Vagina (tissue), 2 donors: Measurements from ENCODE around the gene CACNA1S. TPM values are rescaled to one million over a fixed set of nuclear protein-coding genes. Genes with fewer than 3 reads are reported as not detected.

Experiments
- DNase-seq, 2 donors: peaks; one replicate each; pipeline ENCODE4 v3.0.0-alpha.2; 2017; ENCODE audit errors: extremely low spot score in 2 of 2
- H3K27ac ChIP-seq: fragments of 200-600 bp; sonication (generic); one replicate; pipeline ENCODE4 v1.5.1; 2019
- H3K27me3 ChIP-seq: fragments of 200-600 bp; sonication (generic); one replicate; pipeline ENCODE4 v1.5.1; 2019
- H3K36me3 ChIP-seq, 2 donors: fragments of 200-600 bp; sonication (generic); one replicate each; pipeline ENCODE4 v1.5.1; 2017 to 2019
- H3K4me1 ChIP-seq: fragments of 200-600 bp; sonication (generic); one replicate; pipeline ENCODE4 v1.5.1; 2019
- H3K4me3 ChIP-seq, 2 donors: fragments of 200-600 bp; sonication (generic); 1 replicate in 1 of 2; 2 replicates in 1 of 2; pipeline ENCODE4 v1.5.1; 2016 to 2019
- H3K9me3 ChIP-seq: fragments of 200-600 bp; sonication (generic); one replicate; pipeline ENCODE4 v1.5.1; 2019
- POLR2A ChIP-seq, 2 donors: fragments of 450-650 bp; IDR thresholded peaks; one replicate each; pipeline ENCODE4 v1.6.1; 2017; ENCODE audit warnings: antibody characterized with exemption in 2 of 2, mild to moderate bottlenecking in 2 of 2, moderate library complexity in 2 of 2
- POLR2AphosphoS5 ChIP-seq, 2 donors: sonication (generic); formaldehyde crosslinking; IDR thresholded peaks; one replicate each; pipeline ENCODE4 v1.9.0; 2017; ENCODE audit warnings: antibody characterized with exemption in 2 of 2, mild to moderate bottlenecking in 2 of 2, low read depth in 1 of 2; ENCODE audit not compliant: insufficient read depth in 1 of 2
- intact Hi-C: fragments of 100-400 bp; cut with DNase I; formaldehyde crosslinking; loops from one replicate; pipeline ENCODE4 v1.15.1; 2023
- total RNA-seq: library from RNA; depleted of rRNA; stranded (reverse); fragments of >200 nt; gene quantifications from one replicate; pipeline ENCODE4 v1.2.3, GENCODE V29; 2016
- TF ChIP-seq, protein P1 (sequence below), 3 experiments: fragments of 450-650 bp in 2 of 3; fragments of 200-600 bp in 1 of 3; sonication (generic) in 1 of 3; IDR thresholded peaks; one replicate each; pipeline ENCODE4 v1.5.1; 2017 to 2019; ENCODE audit warnings: antibody characterized with exemption in 3 of 3, mild to moderate bottlenecking in 2 of 3, moderate library complexity in 2 of 3

The CACNA1S gene
- total RNA-seq, 1 donor from 2014 or later, result not detected

DNA sequence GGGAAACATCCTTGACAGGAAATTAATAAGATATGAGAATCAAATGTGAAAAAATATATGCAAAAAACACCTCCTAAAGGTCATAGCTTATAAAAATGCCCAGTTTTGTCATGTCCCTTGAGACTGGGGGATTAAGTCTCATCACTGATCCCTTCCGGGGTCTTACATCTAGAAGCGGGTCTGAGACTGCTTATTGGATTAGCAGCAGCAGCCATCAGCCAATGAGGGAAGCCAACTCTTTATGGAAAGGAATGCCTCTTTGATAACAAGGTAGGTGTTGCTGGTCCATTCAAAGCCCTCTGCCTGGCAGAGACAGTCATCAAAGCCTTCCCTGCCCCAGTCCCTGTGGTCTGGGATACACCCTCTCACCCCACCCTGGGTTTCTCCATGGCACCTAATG lies 3.9 kb upstream of the CACNA1S start:
- Histone ChIP-seq H3K27ac (no peak overlapping the region), H3K27me3 (no peaks in the 10 kb centered on the region), H3K4me3 (no peak overlapping the region), H3K4me1 (peaks cover 8% of the 10 kb centered on the region), H3K9me3 (no peaks in the 10 kb centered on the region), H3K36me3 (no peaks in the 10 kb centered on the region)
- intact Hi-C loops, result no loop called here
- DNase-seq, result no peak
- TF ChIP-seq POLR2AphosphoS5 (IDR thresholded peaks at IDR 0.05; ENCODE audit: insufficient read depth in 1 of 2, low read depth in 1 of 2) (no peak), POLR2A (IDR thresholded peaks at IDR 0.05) (no peak)
- TF ChIP-seq, protein P1, sequence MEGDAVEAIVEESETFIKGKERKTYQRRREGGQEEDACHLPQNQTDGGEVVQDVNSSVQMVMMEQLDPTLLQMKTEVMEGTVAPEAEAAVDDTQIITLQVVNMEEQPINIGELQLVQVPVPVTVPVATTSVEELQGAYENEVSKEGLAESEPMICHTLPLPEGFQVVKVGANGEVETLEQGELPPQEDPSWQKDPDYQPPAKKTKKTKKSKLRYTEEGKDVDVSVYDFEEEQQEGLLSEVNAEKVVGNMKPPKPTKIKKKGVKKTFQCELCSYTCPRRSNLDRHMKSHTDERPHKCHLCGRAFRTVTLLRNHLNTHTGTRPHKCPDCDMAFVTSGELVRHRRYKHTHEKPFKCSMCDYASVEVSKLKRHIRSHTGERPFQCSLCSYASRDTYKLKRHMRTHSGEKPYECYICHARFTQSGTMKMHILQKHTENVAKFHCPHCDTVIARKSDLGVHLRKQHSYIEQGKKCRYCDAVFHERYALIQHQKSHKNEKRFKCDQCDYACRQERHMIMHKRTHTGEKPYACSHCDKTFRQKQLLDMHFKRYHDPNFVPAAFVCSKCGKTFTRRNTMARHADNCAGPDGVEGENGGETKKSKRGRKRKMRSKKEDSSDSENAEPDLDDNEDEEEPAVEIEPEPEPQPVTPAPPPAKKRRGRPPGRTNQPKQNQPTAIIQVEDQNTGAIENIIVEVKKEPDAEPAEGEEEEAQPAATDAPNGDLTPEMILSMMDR (IDR thresholded peaks at IDR 0.05), result no peak

DNA sequence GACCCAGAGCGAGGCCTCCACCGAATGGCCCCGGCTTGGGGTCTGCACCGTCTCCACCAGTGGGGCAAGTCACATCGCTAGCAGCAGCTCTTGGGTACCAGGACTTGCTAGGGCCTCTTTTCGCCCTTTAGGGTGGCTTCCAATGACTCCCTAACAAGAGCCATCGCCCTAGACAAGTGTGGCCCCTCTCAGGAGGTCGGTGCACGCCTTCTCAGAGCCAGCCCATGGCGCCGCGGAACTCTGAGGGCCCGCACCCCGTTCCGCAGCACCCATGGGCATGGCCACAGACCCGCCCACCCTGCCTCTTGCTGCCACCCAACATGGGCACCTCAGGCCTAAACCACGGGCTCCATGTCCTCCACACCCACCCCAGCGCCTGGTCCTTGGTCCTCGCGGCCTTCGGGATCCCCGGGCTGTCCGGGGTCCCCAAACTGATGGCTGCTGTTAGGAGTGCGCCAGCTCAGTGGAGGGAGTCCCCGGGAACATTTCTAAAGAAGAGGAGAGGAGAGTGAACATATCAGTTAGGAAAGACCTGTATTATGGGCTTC lies 3.2 kb upstream of the CACNA1S start:
- Histone ChIP-seq H3K27ac (no peak overlapping the region), H3K27me3 (no peaks in the 10 kb centered on the region), H3K36me3 (no peaks in the 10 kb centered on the region), H3K4me3 (no peak overlapping the region), H3K9me3 (no peaks in the 10 kb centered on the region), H3K4me1 (peaks cover 8% of the 10 kb centered on the region)
- DNase-seq, result no peak
- intact Hi-C loops, result no loop called here
- no peak for TF ChIP-seq POLR2A (IDR thresholded peaks at IDR 0.05)
- no peak for TF ChIP-seq POLR2AphosphoS5 (IDR thresholded peaks at IDR 0.05; ENCODE audit: insufficient read depth in 1 of 2, low read depth in 1 of 2)
- TF ChIP-seq, protein P1 (IDR thresholded peaks at IDR 0.05), result no peak

DNA sequence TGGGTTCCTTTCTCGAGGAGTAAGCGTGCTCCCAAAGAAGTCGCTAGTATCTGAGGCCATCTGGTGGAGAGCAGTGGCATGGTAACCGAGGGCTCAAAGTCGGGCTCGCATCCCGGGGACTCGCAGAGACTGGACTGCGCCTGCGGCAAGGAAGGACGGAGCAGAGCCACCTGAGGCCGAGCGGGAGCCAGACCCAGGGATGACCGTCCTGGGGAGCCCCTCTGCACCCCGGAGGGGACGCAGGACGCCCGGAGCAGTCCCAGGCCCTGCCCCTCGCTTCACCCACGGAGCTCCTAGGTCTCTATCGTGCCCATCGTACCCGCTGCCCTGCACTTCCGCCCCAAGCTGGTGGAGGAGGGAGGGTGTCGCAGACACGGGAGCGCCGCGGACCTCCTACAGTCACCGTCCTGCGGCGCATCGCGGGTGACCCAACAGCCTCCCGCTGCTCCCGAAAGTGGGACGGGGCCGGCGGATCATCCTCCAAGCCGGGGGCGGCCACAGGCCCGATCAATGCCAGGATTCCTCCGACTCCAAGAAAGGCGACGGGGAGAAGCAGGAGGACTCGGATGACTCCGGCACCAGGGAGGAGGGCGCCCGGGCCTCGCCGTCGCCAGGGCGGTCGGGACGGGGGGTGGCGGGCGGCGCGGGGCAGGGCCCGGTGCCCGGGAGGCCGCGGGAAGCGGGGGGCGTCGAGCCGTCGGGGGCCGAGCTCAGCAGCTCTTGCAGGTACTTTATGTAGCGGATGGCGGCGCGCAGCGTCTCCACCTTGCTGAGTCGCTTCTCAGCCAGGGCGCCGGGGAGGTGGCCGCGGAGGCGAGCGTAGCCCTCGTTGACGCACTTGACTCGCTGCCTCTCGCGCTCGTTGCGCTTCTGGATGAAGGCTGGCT lies 2.3 kb upstream of the CACNA1S start:
- no peaks in the 10 kb centered on the region for H3K27me3 ChIP-seq
- H3K9me3 ChIP-seq, result no peaks in the 10 kb centered on the region
- TF ChIP-seq POLR2A (IDR thresholded peaks at IDR 0.05), result peak in 1 of 2 donors; percentile 12
- TF ChIP-seq POLR2AphosphoS5 (IDR thresholded peaks at IDR 0.05; ENCODE audit: insufficient read depth in 1 of 2, low read depth in 1 of 2), result peak; percentile 32 to 72
- TF ChIP-seq, protein P1 (IDR thresholded peaks at IDR 0.05), result peak; percentile 58 to 82 (median 68)
- DNase-seq, result peak in 1 of 2 donors; percentile 93
- H3K4me1 ChIP-seq, result peaks cover 8% of the 10 kb centered on the region
- no peaks in the 10 kb centered on the region for H3K36me3 ChIP-seq
- H3K27ac ChIP-seq, result peak overlapping the region; percentile 17
- intact Hi-C loops, result no loop called here
- H3K4me3 ChIP-seq, result peak overlapping the region; percentile 50 to 76

DNA sequence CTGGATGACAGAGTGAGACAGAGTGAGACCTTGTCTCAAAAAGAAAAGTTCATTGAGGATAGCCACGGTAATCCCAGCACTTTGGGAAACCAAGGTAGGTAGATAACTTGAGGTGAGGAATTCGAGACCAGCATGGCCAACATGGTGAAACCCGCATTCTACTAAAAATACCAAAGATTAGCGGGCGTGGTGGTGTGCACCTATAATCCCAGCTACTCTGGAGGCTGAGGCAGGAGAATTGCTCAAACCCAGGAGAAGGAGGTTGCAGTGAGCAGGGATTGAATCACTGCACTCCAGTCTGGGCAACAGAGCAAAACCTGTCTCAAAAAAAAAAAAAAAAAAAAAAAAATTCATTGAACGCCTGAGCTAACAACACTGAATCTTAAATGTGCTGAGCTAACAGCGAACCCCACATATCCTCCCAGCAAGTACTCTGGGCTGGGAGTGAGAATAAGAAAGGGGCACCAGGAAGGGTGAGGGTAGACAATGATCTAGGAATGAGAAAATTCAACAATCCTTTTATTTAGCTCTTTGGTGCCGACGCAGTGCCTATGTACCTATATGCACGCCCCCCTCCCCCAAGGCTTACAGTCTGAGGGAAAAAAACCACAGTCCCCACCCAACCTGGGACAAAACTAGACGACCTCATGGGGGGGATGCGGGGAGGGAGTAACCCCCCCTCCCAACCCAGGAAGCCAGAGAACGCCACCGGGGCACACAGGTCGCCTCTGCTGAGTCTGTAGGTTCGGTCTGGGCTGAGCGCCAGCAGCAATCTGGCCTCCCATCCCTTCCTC lies 1.4 kb upstream of the CACNA1S start:
- DNase-seq, result no peak
- TF ChIP-seq, protein P1 (IDR thresholded peaks at IDR 0.05), result no peak
- no peak for TF ChIP-seq POLR2A (IDR thresholded peaks at IDR 0.05)
- no peak for TF ChIP-seq POLR2AphosphoS5 (IDR thresholded peaks at IDR 0.05; ENCODE audit: insufficient read depth in 1 of 2, low read depth in 1 of 2)
- Histone ChIP-seq H3K4me1 (peaks cover 8% of the 10 kb centered on the region), H3K9me3 (no peaks in the 10 kb centered on the region), H3K27me3 (no peaks in the 10 kb centered on the region), H3K27ac (peak overlapping the region; percentile 17), H3K36me3 (no peaks in the 10 kb centered on the region), H3K4me3 (peak overlapping the region; percentile 50 to 76)
- intact Hi-C loops, result loop anchor here (2.0 kb wide), 1 partner anchor 137 kb away; no protein-coding TSS in a partner anchor
